ENCODE data around the gene AUNIP. TPM values are rescaled to one million over a fixed set of nuclear protein-coding genes. Genes with fewer than 3 reads are reported as not detected.

The AUNIP gene
- total RNA-seq, 1 experiment from 2014 or later, result 12.1 TPM

DNA sequence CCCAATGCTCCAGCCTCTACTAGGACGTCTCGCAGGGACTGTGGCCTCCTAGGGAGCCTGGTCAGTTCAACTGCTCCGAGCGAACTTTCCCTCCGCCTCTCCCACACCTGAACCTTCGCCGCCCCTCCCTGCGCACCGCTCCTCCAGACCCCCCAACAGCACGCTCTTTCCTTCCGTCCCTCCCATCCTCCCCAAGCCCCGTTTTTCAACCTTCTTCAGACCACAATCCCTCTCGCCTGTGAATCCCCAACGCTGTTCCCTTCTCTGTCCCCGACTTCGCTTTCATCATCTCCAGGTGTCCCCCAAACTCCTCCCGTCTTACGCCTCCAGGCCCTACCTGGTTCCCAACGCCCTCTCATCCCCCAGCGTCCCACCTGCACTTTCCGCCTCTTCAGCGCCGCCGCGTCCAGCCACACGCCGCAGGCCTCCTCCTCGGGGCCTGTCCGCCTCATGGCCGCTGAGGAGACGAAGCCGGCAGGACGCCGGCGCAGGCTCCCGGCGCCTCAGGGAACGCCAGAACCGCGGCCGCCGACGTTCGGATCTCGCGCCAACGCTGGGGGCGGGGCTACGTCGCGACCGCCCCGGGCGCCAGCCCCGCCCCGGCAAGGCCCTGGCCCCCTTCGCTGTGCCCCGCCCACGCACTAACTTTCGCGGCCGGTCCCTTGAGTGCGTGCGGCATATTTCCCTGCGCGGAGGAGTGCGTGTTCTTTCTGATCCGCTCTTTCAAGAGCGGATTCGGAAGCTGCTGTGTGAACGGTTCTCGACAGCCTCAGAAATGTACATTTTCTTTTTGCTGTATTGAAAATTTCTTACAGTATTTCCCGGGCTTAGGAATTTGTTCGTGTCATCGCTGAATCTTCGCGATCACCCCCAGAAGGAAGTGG lies at the start of gene AUNIP (continued):
- TF ChIP-seq, protein P1, sequence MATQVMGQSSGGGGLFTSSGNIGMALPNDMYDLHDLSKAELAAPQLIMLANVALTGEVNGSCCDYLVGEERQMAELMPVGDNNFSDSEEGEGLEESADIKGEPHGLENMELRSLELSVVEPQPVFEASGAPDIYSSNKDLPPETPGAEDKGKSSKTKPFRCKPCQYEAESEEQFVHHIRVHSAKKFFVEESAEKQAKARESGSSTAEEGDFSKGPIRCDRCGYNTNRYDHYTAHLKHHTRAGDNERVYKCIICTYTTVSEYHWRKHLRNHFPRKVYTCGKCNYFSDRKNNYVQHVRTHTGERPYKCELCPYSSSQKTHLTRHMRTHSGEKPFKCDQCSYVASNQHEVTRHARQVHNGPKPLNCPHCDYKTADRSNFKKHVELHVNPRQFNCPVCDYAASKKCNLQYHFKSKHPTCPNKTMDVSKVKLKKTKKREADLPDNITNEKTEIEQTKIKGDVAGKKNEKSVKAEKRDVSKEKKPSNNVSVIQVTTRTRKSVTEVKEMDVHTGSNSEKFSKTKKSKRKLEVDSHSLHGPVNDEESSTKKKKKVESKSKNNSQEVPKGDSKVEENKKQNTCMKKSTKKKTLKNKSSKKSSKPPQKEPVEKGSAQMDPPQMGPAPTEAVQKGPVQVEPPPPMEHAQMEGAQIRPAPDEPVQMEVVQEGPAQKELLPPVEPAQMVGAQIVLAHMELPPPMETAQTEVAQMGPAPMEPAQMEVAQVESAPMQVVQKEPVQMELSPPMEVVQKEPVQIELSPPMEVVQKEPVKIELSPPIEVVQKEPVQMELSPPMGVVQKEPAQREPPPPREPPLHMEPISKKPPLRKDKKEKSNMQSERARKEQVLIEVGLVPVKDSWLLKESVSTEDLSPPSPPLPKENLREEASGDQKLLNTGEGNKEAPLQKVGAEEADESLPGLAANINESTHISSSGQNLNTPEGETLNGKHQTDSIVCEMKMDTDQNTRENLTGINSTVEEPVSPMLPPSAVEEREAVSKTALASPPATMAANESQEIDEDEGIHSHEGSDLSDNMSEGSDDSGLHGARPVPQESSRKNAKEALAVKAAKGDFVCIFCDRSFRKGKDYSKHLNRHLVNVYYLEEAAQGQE (IDR thresholded peaks at IDR 0.05; ENCODE audit: low read depth), result no peak
- no peak for TF ChIP-seq FOSL1 (IDR thresholded peaks at IDR 0.05; ENCODE audit: low read depth)
- no peak for TF ChIP-seq EZH2phosphoT487 (IDR thresholded peaks at IDR 0.05; ENCODE audit: borderline replicate concordance)
- no peak for TF ChIP-seq TCF7L2 (IDR thresholded peaks at IDR 0.05; ENCODE audit: borderline replicate concordance, extremely low read depth, insufficient read depth, insufficient read length)
- TF ChIP-seq SRF (IDR thresholded peaks at IDR 0.05; ENCODE audit: low read depth), result no peak
- no peak for TF ChIP-seq ELF1 (IDR thresholded peaks at IDR 0.05; ENCODE audit: borderline replicate concordance, low read depth)

GRCh38 chr1:25909040-25909439 lies 49.8 kb upstream of the AUNIP start:
- ATAC-seq, result no peak
- no TSS peak for BruUV-seq (replicated peaks)

More at GRCh38 chr1:25909040-25909439, 49.8 kb upstream of the AUNIP start:
- no peak for TF ChIP-seq CBX3 (IDR thresholded peaks at IDR 0.05; ENCODE audit: low read depth)
- TF ChIP-seq ELF1 (IDR thresholded peaks at IDR 0.05; ENCODE audit: borderline replicate concordance, low read depth), result no peak
- no peak for TF ChIP-seq SIN3A (IDR thresholded peaks at IDR 0.05; ENCODE audit: low read depth)
- TF ChIP-seq EGR1 (IDR thresholded peaks at IDR 0.05; ENCODE audit: low read depth), result no peak
- TF ChIP-seq ZFX (IDR thresholded peaks at IDR 0.05), result no peak
- TF ChIP-seq YY1 (IDR thresholded peaks at IDR 0.05; ENCODE audit: extremely low read depth, insufficient replicate concordance, low read depth, low read length), result no peak
- TF ChIP-seq ATF3 (IDR thresholded peaks at IDR 0.05), result no peak
- TF ChIP-seq EZH2phosphoT487 (IDR thresholded peaks at IDR 0.05; ENCODE audit: borderline replicate concordance), result no peak
- H3K4me1 ChIP-seq (ENCODE audit: control insufficient read depth in 1 of 2, insufficient read depth in 2 of 2, low read length in 2 of 2), result peaks cover 5 to 29% of the 10 kb centered on the region in 2 experiments
- no peaks in the 10 kb centered on the region for H3K9me2 ChIP-seq (ENCODE audit: insufficient read depth)
- H3K27me3 ChIP-seq (ENCODE audit: insufficient read depth, low read length), result no peaks in the 10 kb centered on the region
- no peak overlapping the region for H2AFZ ChIP-seq (ENCODE audit: low read depth, low read length, poor library complexity, severe bottlenecking)
- no peak overlapping the region for H3K9ac ChIP-seq (ENCODE audit: low read length)
- peaks cover 10% of the 10 kb centered on the region for H4K20me1 ChIP-seq (ENCODE audit: insufficient read depth)
- POLR2A ChIA-PET, result interaction anchor here (1.6 kb wide), 1 partner anchor 89 kb away, joined by 3 read pairs; the partner anchor contains the start of gene PAFAH2
- H3K9me3 ChIP-seq (ENCODE audit: control insufficient read depth in 1 of 2, insufficient read depth in 1 of 2, low read depth in 1 of 2, low read length in 2 of 2), result no peaks in the 10 kb centered on the region
- H3K4me3 ChIP-seq (replicated peaks in 1 of 2; ENCODE audit: low read depth in 1 of 2, low read length in 2 of 2), result no peak overlapping the region
- DNase-seq (ENCODE audit: low read depth, low spot score), result no peak
- intact Hi-C loops (cut with micrococcal nuclease), result no loop called here
- H3K36me3 ChIP-seq (ENCODE audit: control insufficient read depth in 1 of 2, insufficient read depth in 2 of 2, low read length in 2 of 2), result peaks cover 3% of the 10 kb centered on the region in 2 experiments; a peak in 3 of 4 replicates
- RAD21 ChIA-PET (ENCODE audit: low non-redundant PET in 1 of 2, low total read pairs in 2 of 2, uncharacterized antibody in 2 of 2, unreplicated experiment in 2 of 2), result no interaction called here
- CTCF ChIA-PET, result interaction anchor here (0.9 to 1.1 kb wide), 2 partner anchors 13 to 89 kb away, joined by 3 to 4 read pairs; partner anchors contain the start of gene PAFAH2
- peaks cover 13% of the 10 kb centered on the region for H3K79me2 ChIP-seq (ENCODE audit: insufficient read depth, low read length)
- no peak overlapping the region for H3K4me2 ChIP-seq (ENCODE audit: low read length)
- no peak overlapping the region for H3K27ac ChIP-seq (ENCODE audit: low read depth, low read length)

Data from HCT116 (cell line).